CD4-positive, alpha-beta T cell (primary cell): ENCODE data around the gene PANX2. TPM values are rescaled to one million over a fixed set of nuclear protein-coding genes. Genes with fewer than 3 reads are reported as not detected.

ENCODE experiments used
- ATAC-seq: fragments of 200-7000 bp; cut with Tn5 transposase; one replicate; pipeline ENCODE4 v1.10.0; 2022; ENCODE audit warnings: mild to moderate bottlenecking; ENCODE audit not compliant: poor library complexity
- CTCF ChIA-PET: fragments of 350-600 bp; sonication (Branson Sonifier 250); formaldehyde crosslinking; loops from one replicate; lab custom pipeline; 2021; ENCODE audit warnings: antibody characterized with exemption, inconsistent platforms; lab: Charles Lee
- POLR2A ChIA-PET: fragments of 350-600 bp; sonication (Branson Sonifier 250); formaldehyde crosslinking; loops from one replicate; lab custom pipeline; 2021; ENCODE audit warnings: antibody characterized with exemption, inconsistent platforms; lab: Charles Lee
- DNase-seq, 14 experiments: peaks; one replicate each; pipeline ENCODE4 v3.0.0-alpha.2; 2013 to 2020; ENCODE audit warnings: mixed read lengths in 2 of 14
- H3K27ac ChIP-seq, 2 donors: one replicate each; pipeline versions ENCODE4 v1.5.1 to v1.7.0; 2013; ENCODE audit warnings: low read length in 2 of 2, low read depth in 1 of 2, mild to moderate bottlenecking in 1 of 2
- H3K27me3 ChIP-seq, 2 experiments: 1 replicate in 1 of 2; 2 replicates in 1 of 2; pipeline versions ENCODE4 v1.6.1 to v1.7.0; 2013; ENCODE audit warnings: low read length in 2 of 2, control low read depth in 1 of 2, mild to moderate bottlenecking in 1 of 2, moderate library complexity in 1 of 2; ENCODE audit not compliant: insufficient read depth in 2 of 2, control insufficient read depth in 1 of 2
- H3K36me3 ChIP-seq: one replicate; pipeline ENCODE4 v1.6.1; 2013; ENCODE audit warnings: low read length, control low read depth; ENCODE audit not compliant: insufficient read depth
- H3K4me1 ChIP-seq: one replicate; pipeline ENCODE4 v1.6.1; 2013; ENCODE audit warnings: low read length, control low read depth; ENCODE audit not compliant: insufficient read depth
- H3K4me3 ChIP-seq: one replicate; pipeline ENCODE4 v1.5.1; 2013; ENCODE audit warnings: mild to moderate bottlenecking, low read length, moderate library complexity
- H3K9me3 ChIP-seq, 2 experiments: 1 replicate in 1 of 2; 2 replicates in 1 of 2; pipeline versions ENCODE4 v1.6.1 to v1.7.0; 2013; ENCODE audit warnings: low read length in 2 of 2, mild to moderate bottlenecking in 2 of 2, control low read depth in 1 of 2, moderate library complexity in 1 of 2; ENCODE audit not compliant: control insufficient read depth in 1 of 2, insufficient read depth in 1 of 2
- H3K27ac Mint-ChIP-seq: one replicate; pipeline ENCODE4 v1.8.0; 2020; ENCODE audit warnings: mixed read lengths
- H3K27me3 Mint-ChIP-seq: one replicate; pipeline ENCODE4 v1.8.0; 2021; ENCODE audit warnings: mixed read lengths
- H3K36me3 Mint-ChIP-seq: one replicate; pipeline ENCODE4 v1.8.0; 2021; ENCODE audit warnings: low read depth, mixed read lengths
- H3K4me1 Mint-ChIP-seq: one replicate; pipeline ENCODE4 v1.8.0; 2021; ENCODE audit warnings: low read depth, mixed read lengths
- H3K4me3 Mint-ChIP-seq: one replicate; pipeline ENCODE4 v1.8.0; 2020; ENCODE audit warnings: mild to moderate bottlenecking, mixed read lengths
- H3K9me3 Mint-ChIP-seq: one replicate; pipeline ENCODE4 v1.8.0; 2020; ENCODE audit warnings: mixed read lengths
- CTCF ChIP-seq: fragments of 200-600 bp; IDR thresholded peaks from one replicate; pipeline ENCODE4 v1.8.0; 2022; ENCODE audit warnings: antibody characterized with exemption, mild to moderate bottlenecking
- intact Hi-C, 2 experiments: fragments of 100-400 bp; cut with DNase I in 1 of 2; cut with micrococcal nuclease in 1 of 2; formaldehyde crosslinking; loops; one replicate each; pipeline versions ENCODE4 v1.15.1 to v1.9.0; 2023 to 2025; cut with DNase I, micrococcal nuclease
- total RNA-seq, 174 experiments: library from RNA in 2 of 174; stranded (reverse) in 2 of 174; gene quantifications; one replicate each; pipeline ENCODE4 v1.2.3 and lab custom pipeline; 2021 to 2026

Gene PANX2
- total RNA-seq, 2 experiments from 2014 or later = 0.11 to 0.16 TPM

DNA sequence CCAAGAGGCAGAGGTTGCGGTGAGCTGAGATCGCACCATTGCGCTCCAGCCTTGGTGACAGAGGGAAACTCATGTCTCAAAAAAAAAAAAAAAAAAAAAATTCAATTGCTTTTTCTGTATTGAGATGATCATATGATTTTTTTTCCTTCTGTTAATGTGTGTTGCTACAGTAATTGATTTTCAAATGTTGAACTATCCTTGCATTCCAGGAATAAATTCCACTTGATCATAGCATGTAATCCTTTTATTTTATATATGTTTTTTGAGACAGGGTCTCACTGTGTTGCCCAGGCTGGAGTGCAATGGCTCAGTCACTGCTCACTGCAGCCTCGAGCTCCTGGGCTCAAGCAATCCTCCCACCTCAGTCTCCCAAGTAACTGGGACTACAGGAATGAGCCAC, 47.4 kb upstream of the PANX2 start:
- H3K4me3 Mint-ChIP-seq = no peak overlapping the region
- peaks cover 29% of the 10 kb centered on the region for H3K27me3 Mint-ChIP-seq
- H3K9me3 Mint-ChIP-seq = peaks cover 10% of the 10 kb centered on the region
- DNase-seq (no peak), ATAC-seq (no peak)
- intact Hi-C loops = no loop called here
- TF ChIP-seq CTCF = no peak
- no peak overlapping the region for H3K27ac ChIP-seq
- ChIA-PET POLR2A (no interaction called here), CTCF (interaction anchor here (1.0 kb wide), 1 partner anchor 26 kb away, joined by 4 read pairs; no protein-coding TSS in a partner anchor)
- H3K36me3 ChIP-seq = no peaks in the 10 kb centered on the region
- no peak overlapping the region for H3K4me3 ChIP-seq
- peaks cover 0 to 6% of the 10 kb centered on the region in 2 experiments for H3K27me3 ChIP-seq
- no peak overlapping the region for H3K27ac Mint-ChIP-seq
- no peaks in the 10 kb centered on the region for H3K4me1 Mint-ChIP-seq
- no peaks in the 10 kb centered on the region for H3K4me1 ChIP-seq
- peaks cover 10 to 31% of the 10 kb centered on the region in 2 experiments for H3K9me3 ChIP-seq
- no peaks in the 10 kb centered on the region for H3K36me3 Mint-ChIP-seq

GRCh38 chr22:50125029-50125428, 45.5 kb upstream of the PANX2 start:
- no peak overlapping the region for H3K27ac Mint-ChIP-seq
- CTCF ChIA-PET = no interaction called here

DNA sequence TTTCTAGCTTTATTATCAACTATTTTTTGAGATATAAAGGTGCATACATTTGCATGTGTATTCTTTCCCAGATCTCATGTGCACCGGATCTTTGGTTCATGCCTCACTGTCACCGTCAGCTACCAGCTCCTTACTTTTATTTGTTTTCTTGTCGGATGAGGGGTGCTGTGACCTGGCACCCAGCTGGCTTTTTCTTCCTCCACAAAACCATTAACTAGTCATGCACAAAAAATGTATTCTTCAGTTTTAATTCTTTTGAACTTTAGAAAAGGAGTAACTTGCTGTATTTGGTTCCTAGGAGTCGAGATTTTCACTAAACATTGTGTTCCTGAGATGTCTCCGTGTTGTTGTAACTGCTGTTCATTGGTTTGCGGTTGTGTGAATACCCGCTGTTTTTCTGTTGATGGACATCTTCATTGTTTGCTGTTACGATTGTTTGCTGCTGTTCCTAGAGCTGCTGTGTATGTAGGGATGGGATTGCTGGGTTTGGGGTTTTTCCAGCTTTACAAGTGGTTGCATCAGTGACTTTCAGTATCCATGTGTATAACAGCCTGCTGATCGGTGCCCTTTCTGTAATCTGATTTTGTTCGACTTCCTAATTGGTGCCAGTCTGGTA, 41.3 kb upstream of the PANX2 start:
- DNase-seq (no peak), ATAC-seq (no peak)
- Mint-ChIP-seq H3K27ac (no peak overlapping the region), H3K9me3 (peaks cover 4% of the 10 kb centered on the region), H3K4me1 (no peaks in the 10 kb centered on the region), H3K4me3 (no peak overlapping the region), H3K27me3 (peaks cover 48% of the 10 kb centered on the region), H3K36me3 (no peaks in the 10 kb centered on the region)
- no peaks in the 10 kb centered on the region for H3K4me1 ChIP-seq
- no peak overlapping the region for H3K4me3 ChIP-seq
- ChIA-PET POLR2A (no interaction called here), CTCF (no interaction called here)
- H3K9me3 ChIP-seq = peaks cover 5 to 11% of the 10 kb centered on the region in 2 experiments
- no peaks in the 10 kb centered on the region for H3K36me3 ChIP-seq
- intact Hi-C loops = no loop called here
- no peak for TF ChIP-seq CTCF
- H3K27me3 ChIP-seq = peaks cover 8 to 12% of the 10 kb centered on the region in 2 experiments
- H3K27ac ChIP-seq = no peak overlapping the region

More at GRCh38 chr22:50125029-50125428, 45.5 kb upstream of the PANX2 start:
- Mint-ChIP-seq H3K27me3 (peaks cover 36% of the 10 kb centered on the region), H3K9me3 (peaks cover 10% of the 10 kb centered on the region), H3K4me1 (no peaks in the 10 kb centered on the region), H3K4me3 (no peak overlapping the region), H3K36me3 (no peaks in the 10 kb centered on the region)
- intact Hi-C loops = no loop called here
- Histone ChIP-seq H3K9me3 (peaks cover 10 to 31% of the 10 kb centered on the region in 2 experiments), H3K4me1 (no peaks in the 10 kb centered on the region), H3K4me3 (no peak overlapping the region), H3K27me3 (peaks cover 0 to 8% of the 10 kb centered on the region in 2 experiments), H3K27ac (no peak overlapping the region), H3K36me3 (no peaks in the 10 kb centered on the region)
- POLR2A ChIA-PET = no interaction called here
- DNase-seq = no peak
- TF ChIP-seq CTCF = no peak
- ATAC-seq = no peak
